Effector memory CD8-positive, alpha-beta T cell (primary cell): Measurements from ENCODE around the gene ACAA1.
A peak's percentile ranks its signal among the peaks of the same experiment; 100 is the strongest.

ENCODE experiments used
- ATAC-seq: fragments of 150-1000 bp; cut with Tn5 transposase; replicated peaks from 2 replicates; pipeline ENCODE4 v1.10.0; 2021; ENCODE audit warnings: mild to moderate bottlenecking, moderate library complexity
- DNase-seq, 3 experiments: peaks; one replicate each; pipeline ENCODE4 v3.0.0; 2021
- H3K27ac Mint-ChIP-seq, 2 donors: one replicate each; pipeline ENCODE4 v1.8.0; 2022; ENCODE audit warnings: mild to moderate bottlenecking in 2 of 2, mixed read lengths in 2 of 2, moderate library complexity in 2 of 2
- H3K27me3 Mint-ChIP-seq, 2 donors: one replicate each; pipeline ENCODE4 v1.8.0; 2022; ENCODE audit warnings: mixed read lengths in 2 of 2
- H3K36me3 Mint-ChIP-seq: one replicate; pipeline ENCODE4 v1.8.0; 2022; ENCODE audit warnings: mild to moderate bottlenecking, moderate library complexity, mixed read lengths; ENCODE audit not compliant: insufficient read depth
- H3K4me1 Mint-ChIP-seq, 2 donors: one replicate each; pipeline ENCODE4 v1.8.0; 2022; ENCODE audit warnings: low read depth in 2 of 2, mixed read lengths in 2 of 2
- H3K4me3 Mint-ChIP-seq, 2 donors: one replicate each; pipeline ENCODE4 v1.8.0; 2022; ENCODE audit warnings: mild to moderate bottlenecking in 2 of 2, mixed read lengths in 2 of 2, moderate library complexity in 2 of 2
- H3K9me3 Mint-ChIP-seq, 2 donors: one replicate each; pipeline ENCODE4 v1.8.0; 2022; ENCODE audit warnings: mixed read lengths in 2 of 2

ACAA1 gene

DNA sequence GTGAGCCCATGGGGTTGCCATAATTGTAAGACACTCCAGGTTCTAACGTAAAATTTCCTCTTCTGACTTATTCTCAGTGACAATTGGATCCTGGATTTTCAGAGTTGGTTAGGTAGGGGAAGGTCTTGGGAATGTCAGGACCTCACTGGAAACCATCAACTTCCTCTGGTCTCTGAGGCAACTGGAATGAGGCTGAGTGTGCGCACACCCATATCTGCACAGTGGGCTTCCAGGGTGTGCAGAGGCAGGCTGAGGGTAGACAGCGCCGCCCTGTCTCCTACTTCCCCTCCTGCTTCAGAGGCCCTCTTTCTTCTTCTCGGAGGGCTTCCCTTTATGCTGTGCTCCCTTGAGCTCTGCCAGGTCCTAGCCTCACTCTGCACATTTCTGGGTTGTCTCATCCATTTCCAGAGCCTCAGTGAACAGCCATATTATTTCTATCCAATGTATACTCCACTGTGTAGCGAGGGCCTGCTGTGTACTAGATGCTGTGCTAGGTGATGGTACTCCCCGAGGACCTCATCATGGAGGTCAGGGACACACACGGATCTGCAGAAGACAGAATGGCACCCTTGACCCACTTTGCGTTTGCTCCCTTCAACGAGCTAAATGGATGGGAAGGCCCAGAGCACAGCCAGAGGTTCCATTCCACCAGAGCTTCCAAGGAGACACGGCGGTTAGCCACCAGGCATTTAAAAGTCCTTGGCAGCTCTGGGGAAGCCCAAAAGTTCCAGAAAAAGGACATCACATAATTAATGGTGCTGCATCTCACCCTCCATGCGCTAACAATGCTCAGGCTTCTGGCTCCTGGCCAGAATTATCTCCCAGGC lies 18.3 kb downstream of the ACAA1 start:
- ATAC-seq (no peak), DNase-seq (no peak)
- Mint-ChIP-seq H3K36me3 (peaks cover 41% of the 10 kb centered on the region), H3K9me3 (no peaks in the 10 kb centered on the region), H3K27ac (peak overlapping the region; percentile 58 to 80), H3K4me1 (peaks cover 12 to 14% of the 10 kb centered on the region in 2 donors), H3K4me3 (no peak overlapping the region), H3K27me3 (no peaks in the 10 kb centered on the region)

DNA sequence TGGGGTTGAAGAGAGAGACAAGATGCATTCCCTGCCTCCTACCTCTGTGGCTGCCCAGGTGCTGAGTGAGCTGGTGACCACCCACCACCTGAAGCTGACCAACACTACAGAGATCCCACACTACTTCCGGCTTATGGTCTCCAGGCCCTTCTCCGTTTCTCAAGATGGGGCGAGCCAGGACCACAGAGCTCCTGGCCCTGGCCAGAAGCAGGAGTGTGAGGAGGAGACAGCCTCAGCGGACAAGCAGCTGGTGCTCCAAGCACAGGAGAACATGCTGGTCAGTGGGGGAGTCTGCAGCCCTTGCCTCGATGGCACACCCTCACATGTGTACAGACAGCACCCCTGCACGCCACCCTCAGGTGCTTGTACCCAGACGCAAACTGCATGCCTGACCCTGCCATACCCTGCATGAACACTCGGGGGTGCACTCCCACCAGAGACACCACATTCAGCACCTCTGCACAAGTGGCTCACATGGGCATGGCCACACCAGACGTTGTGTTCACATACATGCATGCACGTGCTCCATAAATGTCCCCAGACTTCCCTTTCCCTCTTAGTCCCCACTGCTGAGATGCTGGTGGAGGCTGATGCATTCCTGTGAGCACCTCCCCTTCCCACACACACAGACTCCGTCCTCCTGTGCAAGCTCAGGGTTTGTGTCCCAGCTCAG lies 19.0 kb downstream of the ACAA1 start:
- no peaks in the 10 kb centered on the region for H3K9me3 Mint-ChIP-seq
- peak overlapping the region in 1 of 2 donors; percentile 51 for H3K27ac Mint-ChIP-seq
- peak; percentile 96 for ATAC-seq
- H3K36me3 Mint-ChIP-seq, result peaks cover 33% of the 10 kb centered on the region
- DNase-seq, result peak; percentile 68 to 80 (median 73)
- no peak overlapping the region for H3K4me3 Mint-ChIP-seq
- H3K4me1 Mint-ChIP-seq, result peaks cover 10 to 12% of the 10 kb centered on the region in 2 donors
- no peaks in the 10 kb centered on the region for H3K27me3 Mint-ChIP-seq

DNA sequence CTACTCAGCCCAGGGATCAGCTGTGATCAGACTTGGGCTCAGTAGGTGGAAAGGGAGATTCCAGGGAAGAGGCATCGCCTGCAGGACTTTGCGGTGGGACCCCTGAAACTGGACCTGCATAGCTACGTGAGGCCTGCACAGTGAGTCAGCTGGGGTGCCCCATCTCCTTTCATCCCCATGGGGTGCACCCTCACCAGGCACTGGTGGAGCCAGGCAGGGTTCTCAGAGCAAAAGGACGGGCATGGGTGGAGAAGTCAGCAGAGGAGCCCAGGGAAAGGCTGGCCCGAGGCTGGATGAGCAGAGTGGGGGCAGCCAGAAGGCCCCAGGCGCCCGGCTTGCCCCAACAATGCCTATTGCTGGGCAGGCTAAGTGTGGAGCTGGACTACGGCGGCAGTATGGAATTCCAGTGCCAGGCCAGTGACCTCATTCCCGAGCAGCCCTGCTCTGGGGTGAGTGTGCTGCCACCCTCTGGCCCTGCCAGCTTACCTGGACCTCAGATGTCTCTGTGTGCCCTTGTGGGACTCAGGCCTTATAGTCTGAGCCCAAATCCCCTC lies 19.7 kb downstream of the ACAA1 start:
- Mint-ChIP-seq H3K27ac (no peak overlapping the region), H3K27me3 (no peaks in the 10 kb centered on the region), H3K4me3 (no peak overlapping the region), H3K4me1 (peaks cover 9 to 12% of the 10 kb centered on the region in 2 donors), H3K9me3 (no peaks in the 10 kb centered on the region), H3K36me3 (peaks cover 27% of the 10 kb centered on the region)
- DNase-seq (no peak), ATAC-seq (no peak)

DNA sequence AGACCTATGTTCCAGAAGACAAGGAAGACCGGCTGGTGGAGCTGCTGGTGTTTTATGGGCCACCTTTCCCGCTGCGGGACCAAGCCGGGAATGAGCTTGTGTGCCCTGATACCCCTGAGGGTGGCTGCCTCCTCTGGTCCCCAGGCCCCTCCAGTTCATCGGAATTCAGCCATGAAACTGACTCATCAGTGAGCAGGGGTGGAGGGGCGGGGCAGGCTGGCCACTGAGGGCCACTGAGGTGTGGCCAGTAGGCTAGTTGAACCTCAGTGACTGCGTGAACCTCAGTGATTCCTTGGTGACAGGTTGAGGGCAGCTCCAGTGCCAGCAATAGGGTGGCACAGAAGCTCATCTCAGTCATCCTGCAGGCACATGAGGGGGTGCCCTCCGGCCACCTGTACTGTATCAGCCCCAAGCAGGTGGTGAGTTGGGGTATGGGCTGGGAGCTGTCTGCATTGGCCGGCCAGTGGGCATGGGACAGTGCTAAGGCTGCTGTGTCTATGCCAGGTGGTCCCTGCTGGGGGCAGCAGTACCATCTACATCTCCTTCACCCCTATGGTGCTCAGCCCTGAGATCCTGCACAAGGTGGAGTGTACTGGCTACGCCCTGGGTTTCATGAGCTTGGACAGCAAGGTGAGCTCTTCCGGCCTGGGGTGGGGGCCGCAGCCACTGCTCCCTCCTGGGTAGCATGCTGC lies 20.3 kb downstream of the ACAA1 start:
- Mint-ChIP-seq H3K27ac (peak overlapping the region in 1 of 2 donors; percentile 51), H3K4me1 (peaks cover 9 to 12% of the 10 kb centered on the region in 2 donors), H3K9me3 (no peaks in the 10 kb centered on the region), H3K4me3 (no peak overlapping the region), H3K27me3 (no peaks in the 10 kb centered on the region), H3K36me3 (peaks cover 20% of the 10 kb centered on the region)
- no peak for ATAC-seq
- DNase-seq, result no peak

DNA sequence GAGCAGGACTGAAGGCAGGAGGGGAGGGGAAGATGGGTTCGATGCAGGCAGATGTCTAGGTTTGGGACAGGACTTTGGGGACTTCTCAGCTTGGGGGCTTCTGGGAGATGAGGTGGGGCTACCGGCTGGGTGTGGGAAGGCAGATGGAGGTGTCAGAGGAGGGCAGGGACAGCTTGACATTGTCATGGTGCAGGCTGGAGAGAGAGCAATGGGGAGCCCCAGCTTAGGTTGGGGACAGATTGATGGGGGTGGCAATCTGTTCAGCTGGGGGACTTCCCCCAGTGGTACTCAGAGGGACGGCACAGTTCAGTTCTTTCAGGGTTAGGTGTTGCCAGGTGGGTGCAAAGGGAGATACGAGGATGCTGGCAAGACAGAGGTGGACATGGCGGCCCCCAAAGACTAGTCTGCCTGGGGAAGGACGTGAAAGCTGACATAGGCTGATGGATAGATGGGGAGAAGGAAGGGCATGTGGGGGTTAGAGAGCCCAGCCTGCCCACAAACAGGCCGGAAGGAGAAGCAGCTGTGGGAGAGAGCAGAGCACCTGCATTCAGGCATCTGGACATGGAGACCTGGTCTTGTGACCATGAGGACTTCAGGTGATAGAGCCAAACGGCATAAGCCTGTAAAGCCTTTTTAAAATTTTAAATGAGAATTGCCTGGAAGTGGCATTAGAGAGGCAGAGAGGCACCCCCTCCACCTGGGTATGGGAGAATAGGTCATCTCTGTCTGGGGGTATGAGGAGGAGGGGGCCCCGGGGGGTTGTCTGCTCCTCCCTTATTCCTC lies 21.1 kb downstream of the ACAA1 start:
- Mint-ChIP-seq H3K27ac (peak overlapping the region; percentile 17 to 51), H3K4me3 (no peak overlapping the region), H3K36me3 (peaks cover 20% of the 10 kb centered on the region), H3K9me3 (no peaks in the 10 kb centered on the region), H3K4me1 (peaks cover 9 to 12% of the 10 kb centered on the region in 2 donors), H3K27me3 (no peaks in the 10 kb centered on the region)
- DNase-seq (no peak), ATAC-seq (no peak)

DNA sequence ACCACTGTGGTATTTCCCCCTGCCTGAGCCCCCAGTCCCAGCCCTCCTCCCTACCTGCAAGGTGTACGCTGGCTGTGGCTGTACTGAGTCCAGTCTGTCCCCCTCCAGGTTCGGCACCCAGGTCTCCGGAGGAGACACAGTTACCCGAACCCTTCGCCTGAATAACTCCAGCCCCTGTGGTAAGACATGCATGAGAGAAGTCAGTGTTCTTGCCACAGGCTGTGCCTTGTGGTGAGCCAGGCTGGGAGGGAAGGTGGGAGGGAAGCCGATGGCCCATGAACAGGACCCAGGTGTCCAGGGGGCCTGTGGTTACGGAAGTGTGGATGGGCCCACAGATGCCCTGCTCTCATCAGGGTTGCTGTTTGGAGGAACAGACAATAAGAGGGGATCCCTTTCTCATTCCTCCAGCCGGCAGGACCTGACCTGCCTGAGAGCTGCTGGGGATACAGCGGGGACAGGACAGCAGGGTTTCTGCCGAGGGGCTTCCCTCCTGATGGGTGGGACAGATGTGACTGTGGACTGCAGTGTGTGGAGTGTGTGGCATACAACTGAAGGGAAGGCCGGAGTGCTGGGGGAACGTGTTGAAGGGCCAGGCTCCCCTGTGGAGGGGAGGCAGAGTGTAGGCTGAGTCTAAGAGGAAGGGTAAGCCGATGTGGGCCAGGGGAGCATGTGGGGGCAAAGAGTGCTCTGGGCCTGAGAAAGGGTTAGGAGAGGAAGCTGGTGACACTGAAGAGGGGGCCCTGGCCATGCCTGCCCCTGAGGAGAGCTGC lies 21.9 kb downstream of the ACAA1 start:
- Mint-ChIP-seq H3K4me1 (peaks cover 9% of the 10 kb centered on the region in 2 donors), H3K27me3 (no peaks in the 10 kb centered on the region), H3K36me3 (peaks cover 15% of the 10 kb centered on the region), H3K27ac (peak overlapping the region; percentile 17 to 51), H3K4me3 (no peak overlapping the region), H3K9me3 (no peaks in the 10 kb centered on the region)
- ATAC-seq (no peak), DNase-seq (no peak)

DNA sequence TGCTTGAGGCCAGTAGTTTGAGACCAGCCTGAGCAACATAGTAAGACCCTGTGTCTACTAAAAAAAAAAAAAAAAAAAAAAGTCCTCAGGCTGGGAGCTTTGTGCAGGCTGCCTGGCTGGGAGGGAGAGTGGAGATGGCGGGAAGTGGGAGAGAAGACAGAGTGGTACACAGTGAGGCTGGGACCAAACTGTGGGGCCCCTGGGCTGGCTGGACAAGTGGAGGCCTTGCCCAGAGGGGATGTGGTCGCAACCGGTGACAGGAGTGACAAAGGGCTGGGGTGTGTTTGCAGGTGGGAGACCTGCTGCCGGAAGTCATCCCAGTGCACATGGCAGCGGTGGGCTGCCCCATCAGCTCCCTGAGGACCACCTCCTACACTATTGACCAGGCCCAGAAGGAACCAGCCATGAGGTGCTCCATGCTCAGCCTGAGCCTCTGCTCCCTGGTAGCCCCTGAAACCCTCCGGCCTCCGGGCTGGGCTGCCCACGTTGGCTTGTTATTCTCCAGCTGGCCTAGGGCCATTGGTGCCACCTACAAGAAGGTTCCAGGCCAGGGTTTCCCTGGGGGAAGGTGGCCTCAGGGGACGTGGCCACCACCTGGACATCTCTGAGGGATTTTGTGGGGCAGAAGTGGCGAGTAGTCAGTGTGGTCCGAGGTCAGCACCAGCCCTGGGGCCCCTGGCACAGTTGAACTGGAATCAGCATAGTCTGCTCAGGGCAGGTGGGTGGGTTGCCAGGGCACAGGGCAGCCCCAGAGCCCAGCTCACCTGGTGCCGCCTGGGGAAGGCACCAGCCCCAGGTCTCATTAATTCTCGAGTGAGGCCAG lies 22.7 kb downstream of the ACAA1 start:
- Mint-ChIP-seq H3K36me3 (peaks cover 13% of the 10 kb centered on the region), H3K4me3 (no peak overlapping the region), H3K27me3 (no peaks in the 10 kb centered on the region), H3K9me3 (no peaks in the 10 kb centered on the region), H3K4me1 (peaks cover 9% of the 10 kb centered on the region in 2 donors), H3K27ac (peak overlapping the region in 1 of 2 donors; percentile 35)
- DNase-seq (no peak), ATAC-seq (no peak)

DNA sequence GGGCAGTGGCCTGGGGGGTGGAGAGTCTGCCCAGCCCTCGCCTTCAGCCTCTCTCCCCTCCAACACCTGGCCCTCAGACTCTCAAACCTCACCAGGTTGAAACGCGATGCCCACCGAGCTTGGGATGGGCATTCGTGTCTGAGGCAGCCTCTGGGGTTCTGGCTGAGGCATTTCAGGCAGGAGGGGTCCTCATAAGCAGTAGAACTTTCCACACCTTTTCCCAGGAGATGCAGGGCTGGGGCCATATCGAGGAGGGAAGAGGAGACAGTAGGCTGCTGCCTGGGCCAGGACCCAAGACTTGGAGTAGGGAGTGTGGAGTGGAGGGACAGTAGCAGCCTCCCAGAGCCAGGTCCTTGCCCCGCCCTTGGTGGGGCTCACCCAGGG lies 24.6 kb downstream of the ACAA1 start:
- no peak overlapping the region for H3K4me3 Mint-ChIP-seq
- DNase-seq (no peak), ATAC-seq (no peak)
- no peaks in the 10 kb centered on the region for H3K9me3 Mint-ChIP-seq
- H3K36me3 Mint-ChIP-seq, result peaks cover 10% of the 10 kb centered on the region
- no peak overlapping the region for H3K27ac Mint-ChIP-seq
- H3K27me3 Mint-ChIP-seq, result no peaks in the 10 kb centered on the region
- no peaks in the 10 kb centered on the region for H3K4me1 Mint-ChIP-seq

DNA sequence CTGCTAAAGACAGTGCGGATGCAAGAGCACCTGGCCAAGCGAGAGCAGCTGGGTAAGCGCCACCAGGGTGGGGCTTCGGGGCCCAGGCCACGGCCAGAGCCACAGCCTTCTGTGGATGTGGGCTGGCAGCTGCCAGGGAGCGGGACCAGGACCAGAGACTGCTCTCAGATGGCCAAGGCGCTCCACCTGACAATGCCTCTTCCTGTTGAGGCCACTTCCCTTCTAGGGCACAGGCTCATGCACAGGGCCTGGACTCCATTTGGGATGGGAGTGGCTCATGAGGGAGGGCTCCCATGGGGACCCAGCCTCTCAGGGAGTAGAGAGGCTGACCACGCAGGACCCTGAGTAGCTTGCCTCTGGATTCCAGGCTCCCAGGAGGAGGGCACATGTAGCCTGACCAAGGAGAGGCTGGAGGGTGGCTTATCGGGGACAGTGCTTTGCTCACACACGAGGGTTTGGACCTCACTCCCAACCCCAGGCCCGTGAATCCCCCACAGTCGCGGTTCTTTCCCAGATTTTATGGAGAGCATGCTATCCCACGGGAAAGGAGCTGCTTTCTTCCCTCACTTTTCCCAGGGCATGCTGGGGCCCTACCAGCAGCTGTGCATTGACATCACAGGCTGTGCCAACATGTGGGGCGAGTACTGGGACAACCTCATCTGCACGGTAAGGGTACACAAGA lies 25.1 kb downstream of the ACAA1 start:
- H3K4me3 Mint-ChIP-seq, result no peak overlapping the region
- no peaks in the 10 kb centered on the region for H3K4me1 Mint-ChIP-seq
- peaks cover 10% of the 10 kb centered on the region for H3K36me3 Mint-ChIP-seq
- no peak overlapping the region for H3K27ac Mint-ChIP-seq
- no peaks in the 10 kb centered on the region for H3K9me3 Mint-ChIP-seq
- no peaks in the 10 kb centered on the region for H3K27me3 Mint-ChIP-seq
- ATAC-seq (no peak), DNase-seq (no peak)

DNA sequence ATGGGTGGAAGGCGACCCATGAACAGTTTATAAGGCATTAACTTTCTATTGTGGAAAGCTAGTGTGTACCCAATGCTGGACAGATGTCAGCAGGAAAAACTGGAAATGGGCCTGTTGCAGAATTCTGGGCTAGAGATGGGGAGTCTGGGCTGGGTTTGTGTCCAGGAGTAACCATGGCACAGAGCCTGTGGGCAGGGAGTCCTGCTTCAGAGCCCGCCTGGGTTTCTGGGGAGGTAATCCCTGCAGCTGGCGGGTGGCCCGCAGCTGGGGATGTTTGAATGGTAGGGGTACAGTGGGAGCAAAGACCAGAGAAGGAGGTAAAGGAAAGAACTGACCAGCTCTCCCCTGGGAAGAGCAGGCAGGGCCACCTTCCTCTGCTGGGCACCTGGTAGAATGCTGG lies 25.7 kb downstream of the ACAA1 start:
- H3K9me3 Mint-ChIP-seq, result no peaks in the 10 kb centered on the region
- no peak overlapping the region for H3K4me3 Mint-ChIP-seq
- no peaks in the 10 kb centered on the region for H3K4me1 Mint-ChIP-seq
- peaks cover 10% of the 10 kb centered on the region for H3K36me3 Mint-ChIP-seq
- no peak overlapping the region for H3K27ac Mint-ChIP-seq
- H3K27me3 Mint-ChIP-seq, result no peaks in the 10 kb centered on the region
- DNase-seq, result no peak
- no peak for ATAC-seq

DNA sequence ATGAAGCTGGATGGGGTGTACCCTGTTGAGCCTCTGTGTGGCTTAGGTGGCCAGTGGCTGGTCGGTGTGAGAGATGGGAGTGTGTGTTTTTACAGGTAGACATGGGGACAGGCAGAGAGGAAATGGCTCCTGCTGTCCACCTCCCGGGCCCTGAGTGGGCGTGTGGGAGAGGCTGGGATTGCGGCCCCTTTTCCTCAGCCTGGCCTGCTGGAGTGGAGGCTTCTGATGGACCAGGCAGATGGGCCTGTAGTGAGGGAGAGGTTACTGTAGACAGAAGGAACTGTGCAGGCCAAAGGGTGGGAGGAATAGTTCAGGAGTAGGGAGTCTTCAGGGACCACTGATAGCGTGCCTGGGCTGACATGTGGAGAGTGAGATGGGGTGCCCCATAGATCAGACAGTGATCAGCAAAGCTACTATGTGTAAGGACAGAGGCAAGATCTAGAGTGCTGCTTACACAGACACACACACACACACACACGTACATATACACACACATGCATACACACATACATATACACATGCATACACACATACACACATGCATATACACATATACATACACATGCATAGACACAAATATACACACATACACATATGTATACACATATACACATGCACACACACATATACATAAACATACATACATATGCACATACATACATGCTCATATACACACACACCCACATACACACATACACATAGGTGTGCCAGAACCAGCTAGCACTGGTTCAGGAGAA lies 26.4 kb downstream of the ACAA1 start:
- peaks cover 0 to 5% of the 10 kb centered on the region in 2 donors for H3K27me3 Mint-ChIP-seq
- H3K4me3 Mint-ChIP-seq, result no peak overlapping the region
- peaks cover 0 to 2% of the 10 kb centered on the region in 2 donors for H3K9me3 Mint-ChIP-seq
- no peak for DNase-seq
- H3K27ac Mint-ChIP-seq, result no peak overlapping the region
- ATAC-seq, result no peak
- H3K4me1 Mint-ChIP-seq, result no peaks in the 10 kb centered on the region
- peaks cover 6% of the 10 kb centered on the region for H3K36me3 Mint-ChIP-seq
